ENCODE results near the gene NFKBIL1.

- TF ChIP-seq FOXM1 (IDR thresholded peaks at IDR 0.05; ENCODE audit: borderline replicate concordance), result 0 out of 2 replicates have a peak, but pooled peaks have one; percentile 56
- TF ChIP-seq TARDBP (IDR thresholded peaks at IDR 0.05), result no peak
- TF ChIP-seq CTBP1 (IDR thresholded peaks at IDR 0.05; ENCODE audit: borderline replicate concordance), result peak; percentile 79
- TF ChIP-seq LEF1 (IDR thresholded peaks at IDR 0.05; ENCODE audit: borderline replicate concordance), result no peak
- TF ChIP-seq L3MBTL2 (conservative IDR thresholded peaks at IDR 0.05), result no peak
- no peak for TF ChIP-seq FOXK2 (IDR thresholded peaks at IDR 0.05)
- TF ChIP-seq SP1 (IDR thresholded peaks at IDR 0.05), result no peak
- peak; percentile 55 for TF ChIP-seq ELF4 (IDR thresholded peaks at IDR 0.05)
- peak; percentile 77 for TF ChIP-seq PKNOX1 (IDR thresholded peaks at IDR 0.05)
- no peak for TF ChIP-seq HDGF (IDR thresholded peaks at IDR 0.05; ENCODE audit: borderline replicate concordance)
- no peak for TF ChIP-seq BHLHE40 (IDR thresholded peaks at IDR 0.05; ENCODE audit: borderline replicate concordance)
- TF ChIP-seq ZNF384 (IDR thresholded peaks at IDR 0.05), result no peak
These were observed at the start of gene NFKBIL1 for GRCh38 chr6:31546958-31547726.
